Stimulated activated CD4-positive, alpha-beta T cell treated with anti-CD3 and anti-CD28 coated beads, Interleukin-4, amount 100 ng/mL, for 4 hours (primary cell): ENCODE data around the gene PLEKHN1.
"Not testable (repeated sequence)": the region's sequence is repeated elsewhere in the genome, so short reads cannot be mapped to it uniquely, and the experiment has no call there.

Source experiments
- DNase-seq, 2 experiments: peaks; one replicate each; pipeline ENCODE4 v3.0.0-alpha.2; 2020

Gene PLEKHN1

DNA sequence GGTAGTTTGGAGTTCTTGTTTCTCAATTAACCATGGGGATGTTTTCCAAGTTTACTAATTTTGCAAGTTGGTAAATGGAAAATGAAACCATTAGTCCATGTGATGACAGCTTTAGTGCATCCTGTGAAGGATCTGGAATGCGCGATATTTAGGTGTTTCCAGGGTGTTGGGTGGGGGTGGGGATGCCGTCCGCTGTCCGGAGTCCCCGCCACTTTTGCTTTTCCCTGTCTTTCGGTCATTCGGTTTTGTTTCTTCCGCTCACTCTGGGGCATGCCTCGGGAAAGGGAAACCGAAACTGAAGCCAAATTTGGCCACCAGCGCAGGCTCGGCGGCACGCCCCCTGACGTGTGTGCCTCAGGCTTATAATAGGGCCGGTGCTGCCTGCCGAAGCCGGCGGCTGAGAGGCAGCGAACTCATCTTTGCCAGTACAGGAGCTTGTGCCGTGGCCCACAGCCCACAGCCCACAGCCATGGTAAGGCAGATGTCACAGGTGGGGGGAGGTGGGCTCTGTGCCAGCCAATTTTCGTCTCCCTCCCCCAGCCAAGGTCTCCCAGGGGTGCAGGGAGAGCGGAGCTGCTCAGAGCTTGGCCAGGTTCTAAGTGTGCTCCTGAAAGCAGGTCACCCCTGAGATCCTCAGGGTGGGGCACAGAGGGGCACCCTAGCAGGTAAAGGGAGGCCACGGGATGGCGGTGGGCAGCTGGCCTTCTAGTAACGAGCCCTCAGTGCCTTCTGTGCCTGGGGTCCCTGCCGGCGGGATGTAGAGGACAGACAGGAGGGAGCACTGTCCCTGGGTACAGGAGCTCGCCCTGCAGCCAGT lies 47.0 kb downstream of the PLEKHN1 start, which contains the start of gene ISG15:
Gene ISG15, plus strand, starts transcription at position 393 of the 817 bp plus-strand sequence. Its CDS starts 77 bp downstream, at position 470.
- peak; percentile 76 to 91 for DNase-seq

DNA sequence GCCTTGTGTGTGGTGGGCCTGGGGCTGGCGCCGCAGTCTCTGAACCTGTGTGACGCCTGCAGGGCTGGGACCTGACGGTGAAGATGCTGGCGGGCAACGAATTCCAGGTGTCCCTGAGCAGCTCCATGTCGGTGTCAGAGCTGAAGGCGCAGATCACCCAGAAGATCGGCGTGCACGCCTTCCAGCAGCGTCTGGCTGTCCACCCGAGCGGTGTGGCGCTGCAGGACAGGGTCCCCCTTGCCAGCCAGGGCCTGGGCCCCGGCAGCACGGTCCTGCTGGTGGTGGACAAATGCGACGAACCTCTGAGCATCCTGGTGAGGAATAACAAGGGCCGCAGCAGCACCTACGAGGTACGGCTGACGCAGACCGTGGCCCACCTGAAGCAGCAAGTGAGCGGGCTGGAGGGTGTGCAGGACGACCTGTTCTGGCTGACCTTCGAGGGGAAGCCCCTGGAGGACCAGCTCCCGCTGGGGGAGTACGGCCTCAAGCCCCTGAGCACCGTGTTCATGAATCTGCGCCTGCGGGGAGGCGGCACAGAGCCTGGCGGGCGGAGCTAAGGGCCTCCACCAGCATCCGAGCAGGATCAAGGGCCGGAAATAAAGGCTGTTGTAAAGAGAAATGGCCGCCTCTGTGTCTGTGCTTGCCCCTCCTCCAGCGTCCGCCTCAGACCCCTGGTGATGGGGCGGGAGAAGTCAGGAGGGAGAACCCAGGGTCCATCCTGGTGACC lies 47.8 kb downstream of the PLEKHN1 start:
- no peak for DNase-seq

DNA sequence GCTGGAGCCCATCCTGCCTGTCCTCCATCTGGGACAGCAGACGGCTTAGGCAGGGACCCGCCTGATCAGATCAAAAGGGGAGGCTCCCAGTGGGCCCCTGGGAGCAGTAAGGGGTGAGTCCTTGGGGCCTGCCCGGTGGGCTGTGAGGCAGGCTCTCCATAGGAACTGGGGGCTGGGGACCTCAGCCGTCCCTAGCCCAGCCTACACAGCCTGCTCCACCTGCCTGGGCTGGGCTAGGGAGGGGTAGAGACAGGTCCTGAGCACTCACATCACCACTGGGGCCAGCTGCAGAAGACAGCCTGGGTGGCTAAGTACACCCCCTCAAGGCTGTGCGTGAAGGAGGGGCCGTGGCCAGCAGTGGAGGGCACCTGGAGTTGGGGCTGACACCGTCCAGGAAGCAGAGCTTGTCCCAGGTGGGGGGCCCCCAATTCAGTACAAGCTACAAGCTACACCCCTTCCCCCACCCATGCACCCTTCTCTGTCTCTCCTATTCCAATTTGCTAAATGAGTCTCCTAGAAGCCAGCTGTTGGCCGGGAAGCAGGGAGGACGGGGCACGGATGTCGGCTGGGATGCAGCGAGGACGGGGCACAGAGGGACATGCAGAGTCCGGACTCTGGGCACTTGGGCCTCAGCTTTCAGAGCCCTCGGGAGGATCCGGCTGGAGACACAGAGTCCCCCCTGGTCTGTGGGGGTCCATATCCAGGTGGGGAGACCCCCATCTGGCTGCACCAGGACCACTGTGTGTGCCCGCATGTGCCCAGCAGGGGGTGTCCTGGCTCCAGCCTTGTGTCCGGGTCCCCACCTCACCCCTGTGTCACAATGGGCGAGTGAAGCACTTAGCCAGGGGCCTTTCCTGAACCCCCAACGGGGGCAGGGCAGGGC lies 48.8 kb downstream of the PLEKHN1 start:
- DNase-seq = no peak

DNA sequence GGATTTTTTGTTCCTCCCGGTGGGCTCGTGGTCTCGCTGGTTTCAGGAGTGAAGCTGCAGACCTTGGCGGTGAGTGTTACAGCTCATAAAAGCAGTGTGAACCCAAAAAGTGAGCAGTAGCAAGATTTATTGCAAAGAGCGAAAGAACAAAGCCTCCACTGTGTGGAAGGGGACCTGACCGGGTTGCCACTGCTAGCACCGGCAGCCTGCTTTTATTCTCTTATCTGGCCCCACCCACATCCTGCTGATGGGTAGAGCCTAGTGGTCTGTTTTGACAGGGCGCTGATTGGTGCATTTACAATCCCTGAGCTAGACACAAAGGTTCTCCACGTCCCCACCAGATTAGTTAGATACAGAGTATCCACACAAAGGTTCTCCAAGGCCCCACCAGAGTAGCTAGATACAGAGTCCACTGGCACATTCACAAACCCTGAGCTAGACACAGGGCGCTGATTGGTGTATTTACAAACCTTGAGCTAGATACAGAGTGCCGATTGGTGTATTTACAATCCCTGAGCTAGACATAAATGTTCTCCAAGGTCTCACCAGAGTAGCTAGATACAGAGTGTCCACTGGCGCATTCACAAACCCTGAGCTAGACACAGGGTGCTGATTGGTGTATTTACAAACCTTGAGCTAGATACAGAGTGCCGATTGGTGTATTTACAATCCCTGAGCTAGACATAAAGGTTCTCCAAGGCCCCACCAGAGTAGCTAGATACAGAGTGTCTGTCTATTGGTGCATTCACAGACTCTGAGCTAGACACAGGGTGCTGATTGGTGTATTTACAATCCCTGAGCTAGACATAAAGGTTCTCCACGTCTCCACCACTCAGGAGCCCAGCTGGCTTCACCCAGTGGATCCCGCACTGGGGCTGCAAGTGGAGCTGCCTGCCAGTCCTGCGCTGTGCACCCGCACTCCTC lies 51.4 kb downstream of the PLEKHN1 start:
- not testable (repeated sequence) for DNase-seq

DNA sequence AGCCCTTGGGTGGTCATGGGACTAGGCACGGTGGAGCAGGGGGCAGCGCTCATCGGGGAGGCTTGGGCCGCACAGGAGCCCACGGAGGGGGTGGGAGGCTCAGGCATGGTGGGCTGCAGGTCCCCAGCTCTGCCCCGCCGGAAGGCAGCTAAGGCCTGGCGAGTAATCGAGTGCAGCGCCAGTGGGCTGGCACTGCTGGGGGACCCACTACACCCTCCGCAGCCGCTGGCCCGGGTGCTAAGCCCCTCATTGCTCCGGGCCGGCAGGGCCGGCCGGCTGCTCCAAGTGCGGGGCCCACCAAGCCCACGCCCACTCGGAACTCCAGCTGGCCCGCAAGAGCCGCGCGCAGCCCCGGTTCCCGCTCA lies 52.0 kb downstream of the PLEKHN1 start:
- DNase-seq = not testable (repeated sequence)

DNA sequence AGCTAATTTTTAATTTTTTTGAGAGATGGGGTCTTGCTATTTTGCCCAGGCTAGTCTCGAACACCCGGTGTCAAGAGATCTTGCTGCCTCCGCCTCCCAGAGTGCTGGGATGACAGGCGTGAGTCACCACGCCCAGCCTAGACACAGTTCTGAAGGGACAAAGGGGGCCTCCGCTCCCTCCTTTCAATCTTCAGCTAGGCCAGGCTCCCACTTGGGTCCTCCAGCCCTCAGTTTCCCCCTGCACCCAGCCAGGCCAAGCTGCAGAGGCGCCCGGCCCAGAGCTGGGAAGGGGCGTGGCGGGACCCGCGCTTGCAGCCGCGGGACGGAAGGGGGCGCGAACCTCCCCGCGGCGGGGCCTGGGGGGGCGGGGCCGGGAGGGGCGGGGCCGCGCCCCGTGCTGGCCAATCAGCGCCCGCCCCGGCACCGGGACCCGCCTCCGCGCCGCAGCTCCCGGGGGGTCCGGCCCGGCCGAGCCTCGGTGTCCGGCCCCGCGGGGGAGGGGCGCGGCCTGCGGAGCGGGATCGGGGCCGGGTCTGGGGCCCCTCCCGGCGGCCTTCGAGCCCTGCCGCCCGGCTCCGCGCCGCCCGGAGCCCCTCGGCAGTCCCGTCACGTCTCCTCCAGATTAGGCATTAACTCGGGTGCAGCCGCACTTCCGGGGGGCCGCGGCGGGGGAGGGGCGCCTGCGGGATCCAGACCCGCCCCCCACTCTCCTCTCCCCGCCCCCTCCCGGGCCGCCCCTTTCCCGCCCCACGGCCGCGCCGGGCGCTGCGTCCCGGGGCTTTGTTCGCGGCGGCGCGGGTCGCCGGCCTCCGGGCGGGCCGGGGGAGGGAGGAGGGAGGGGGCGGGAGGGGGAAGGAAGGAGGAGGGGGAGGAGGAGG lies 53.1 kb downstream of the PLEKHN1 start:
- DNase-seq = peak; percentile 72 to 82

DNA sequence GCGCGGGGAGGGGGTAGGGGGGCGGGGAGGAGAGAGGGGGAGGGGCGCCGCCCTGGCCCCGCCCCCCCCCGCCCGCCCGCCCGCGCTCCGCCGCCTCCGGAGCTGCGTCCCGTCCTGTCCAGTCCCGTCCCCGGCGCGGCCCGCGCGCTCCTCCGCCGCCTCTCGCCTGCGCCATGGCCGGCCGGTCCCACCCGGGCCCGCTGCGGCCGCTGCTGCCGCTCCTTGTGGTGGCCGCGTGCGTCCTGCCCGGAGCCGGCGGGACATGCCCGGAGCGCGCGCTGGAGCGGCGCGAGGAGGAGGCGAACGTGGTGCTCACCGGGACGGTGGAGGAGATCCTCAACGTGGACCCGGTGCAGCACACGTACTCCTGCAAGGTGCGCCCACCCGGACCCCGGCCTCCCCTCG lies 53.7 kb downstream of the PLEKHN1 start, which contains the start of gene AGRN:
Gene AGRN, plus strand, starts transcription at position 121 of the 405 bp plus-strand sequence. Its CDS starts 53 bp downstream, at position 174.
- DNase-seq = no peak

DNA sequence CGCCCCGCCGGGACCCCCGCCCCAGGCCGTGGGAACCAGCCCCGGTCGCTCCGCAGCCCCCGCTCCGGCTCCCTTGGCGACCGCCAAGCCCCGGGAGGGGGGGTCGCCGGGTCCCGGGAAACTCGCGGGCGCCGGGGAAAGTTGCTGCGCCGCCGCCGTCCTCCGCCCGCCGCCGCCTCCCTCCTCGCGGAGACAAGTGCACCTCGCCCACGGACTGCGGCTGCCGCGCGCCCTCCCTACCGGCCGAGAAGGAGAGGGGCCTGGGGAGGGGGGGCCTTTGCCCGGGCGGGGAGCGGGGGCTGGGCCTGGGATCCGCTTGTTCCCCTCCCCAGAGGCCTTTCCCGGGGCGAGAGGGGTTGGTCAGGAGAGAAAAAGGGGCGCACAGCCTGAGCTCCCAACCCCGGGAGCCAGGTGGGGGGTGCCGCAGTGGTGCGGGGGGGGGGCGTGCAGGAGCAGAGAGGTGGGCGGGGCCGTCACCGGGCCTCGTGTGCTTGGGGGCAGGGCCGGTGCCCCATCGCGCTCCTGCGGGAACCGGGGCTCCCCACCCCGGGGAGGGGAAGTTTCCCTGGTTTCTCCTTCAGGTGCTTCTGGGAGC lies 54.2 kb downstream of the PLEKHN1 start:
- DNase-seq = peak; percentile 46 to 65

DNA sequence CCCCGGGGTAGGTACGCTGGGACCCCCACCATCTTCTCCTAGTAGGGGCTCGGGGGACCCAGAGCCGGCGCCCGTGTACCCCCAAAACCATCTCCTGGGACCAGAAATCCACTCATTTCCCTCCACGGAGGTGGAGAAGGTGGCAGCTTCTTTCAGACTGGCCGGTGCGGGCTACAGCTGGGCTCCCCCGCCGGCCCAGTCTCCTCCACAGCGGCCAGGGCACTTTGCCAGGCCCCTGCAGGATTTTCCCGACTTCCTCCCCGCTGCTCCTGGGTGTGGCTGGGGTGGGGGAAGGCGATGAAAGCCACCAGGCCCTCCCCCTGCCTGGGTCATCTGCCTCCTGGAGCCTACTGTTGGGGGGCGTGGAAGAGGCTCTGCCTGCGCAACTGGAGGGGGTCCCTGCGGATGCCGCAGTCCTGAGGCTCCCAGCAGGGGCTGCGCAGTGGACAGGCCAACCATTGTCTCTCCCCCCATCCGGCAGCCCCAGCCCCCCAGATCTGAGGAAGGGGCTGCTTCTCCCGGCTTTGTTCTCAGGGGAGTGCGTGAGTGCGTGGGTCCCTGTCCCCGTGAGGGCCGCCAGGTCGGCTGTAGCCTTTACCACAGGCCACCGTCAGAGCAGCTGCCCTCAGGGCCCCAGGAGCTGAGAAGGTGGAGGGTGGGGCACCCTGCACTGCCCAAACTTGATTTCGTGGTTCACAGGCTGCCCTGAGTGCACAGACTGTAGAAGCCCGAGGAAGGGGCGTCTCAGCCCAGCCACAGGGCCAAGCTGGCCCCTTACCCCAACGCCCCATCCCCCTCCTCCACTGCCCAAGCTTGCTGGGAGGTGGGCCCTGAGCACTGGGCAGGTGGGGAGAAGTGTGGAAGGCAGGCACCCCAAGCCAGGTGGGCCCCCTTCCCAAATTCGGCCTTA lies 55.0 kb downstream of the PLEKHN1 start:
- DNase-seq = no peak

DNA sequence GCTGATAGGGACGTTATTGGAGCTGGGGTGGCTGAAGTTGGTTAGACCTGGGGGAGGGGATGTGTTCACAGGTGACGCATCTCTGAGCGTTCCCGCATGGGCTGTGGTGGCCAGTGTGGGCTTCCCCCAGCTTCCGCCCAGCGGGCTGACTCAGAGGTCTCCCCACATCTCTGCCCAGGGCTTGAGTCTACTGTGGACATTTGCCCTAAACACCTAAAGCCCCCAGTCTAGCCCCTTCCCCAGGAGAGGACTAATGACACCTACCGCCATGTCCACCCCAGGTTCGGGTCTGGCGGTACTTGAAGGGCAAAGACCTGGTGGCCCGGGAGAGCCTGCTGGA lies 55.6 kb downstream of the PLEKHN1 start:
- DNase-seq = no peak

DNA sequence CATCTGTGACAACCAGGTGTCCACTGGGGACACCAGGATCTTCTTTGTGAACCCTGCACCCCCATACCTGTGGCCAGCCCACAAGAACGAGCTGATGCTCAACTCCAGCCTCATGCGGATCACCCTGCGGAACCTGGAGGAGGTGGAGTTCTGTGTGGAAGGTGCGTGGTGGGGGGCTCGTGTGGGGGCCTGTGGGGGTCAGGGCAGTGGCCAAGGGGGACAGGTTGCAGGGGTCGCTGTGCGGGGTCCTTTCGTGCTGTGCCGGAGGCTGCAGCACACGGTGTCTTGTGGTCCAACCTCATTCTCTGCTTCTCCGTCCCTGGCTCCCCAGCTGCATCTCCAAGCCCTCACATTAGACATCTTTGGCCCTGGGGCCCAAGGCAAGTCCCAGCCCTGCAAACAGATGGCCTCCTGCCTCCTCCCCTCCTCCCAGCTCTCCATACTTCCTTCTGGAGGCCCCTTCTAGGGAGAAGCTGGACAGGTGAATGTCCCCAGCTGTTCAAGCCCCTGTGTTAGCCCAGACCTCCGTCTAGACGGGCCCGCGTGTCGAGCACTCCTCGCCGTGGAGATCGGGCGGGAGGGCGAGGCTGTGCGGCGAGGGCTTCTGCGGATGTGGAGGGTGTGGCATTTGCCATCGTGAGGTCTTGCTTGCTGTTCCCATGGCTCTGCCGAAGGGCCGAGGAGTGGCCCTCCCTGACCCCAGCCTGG lies 56.2 kb downstream of the PLEKHN1 start:
- DNase-seq = no peak

DNA sequence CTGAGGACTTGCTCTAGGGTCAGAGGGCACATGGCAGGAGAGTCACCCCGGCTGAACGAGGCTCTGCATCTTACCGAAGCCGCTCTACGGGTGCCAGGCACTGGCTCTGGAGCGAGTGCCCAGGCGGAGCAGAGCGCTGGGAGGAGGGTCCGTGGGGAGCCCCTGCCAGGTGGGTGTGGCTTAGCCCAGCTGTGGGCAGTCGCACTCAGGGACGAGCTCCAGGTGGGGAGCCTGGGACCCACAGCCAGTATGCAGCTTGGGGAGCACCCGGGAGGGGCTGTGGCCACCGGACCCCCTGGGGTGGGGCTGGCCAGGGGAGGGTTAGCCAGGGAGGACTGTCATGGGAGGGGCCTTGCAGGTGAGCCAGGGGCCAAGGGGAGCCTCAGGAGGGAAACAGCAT lies 57.4 kb downstream of the PLEKHN1 start:
- DNase-seq = no peak

DNA sequence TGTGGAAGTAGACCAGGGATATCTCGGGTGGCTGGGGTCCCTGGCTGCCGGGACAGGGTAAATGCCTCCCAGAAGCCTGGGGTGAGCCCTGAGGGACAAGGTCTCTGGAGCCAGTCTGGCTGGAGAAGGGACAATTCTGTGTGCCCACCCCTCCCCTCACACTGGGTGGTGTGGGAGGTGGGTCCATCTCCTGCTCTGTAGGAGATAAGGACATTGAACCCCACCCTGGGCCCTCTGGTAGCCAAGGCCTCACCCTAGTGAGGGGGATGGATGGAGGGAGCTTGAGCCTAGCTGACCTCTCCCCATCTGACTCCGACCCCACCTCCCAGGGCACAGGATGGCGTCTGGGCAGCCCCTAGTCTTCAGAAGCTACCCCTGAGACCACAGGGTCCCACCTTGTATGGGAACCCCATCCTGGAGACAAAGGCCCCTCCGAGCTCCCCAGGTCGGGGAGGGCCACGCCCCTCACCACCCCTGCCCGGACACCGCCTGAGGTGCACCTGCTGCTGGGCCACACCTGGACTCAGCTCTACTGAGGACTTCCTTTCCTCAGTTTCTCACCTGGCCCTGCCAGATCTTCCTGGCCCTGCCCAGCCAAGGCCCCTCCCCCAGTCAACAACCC lies 58.0 kb downstream of the PLEKHN1 start:
- DNase-seq = no peak

DNA sequence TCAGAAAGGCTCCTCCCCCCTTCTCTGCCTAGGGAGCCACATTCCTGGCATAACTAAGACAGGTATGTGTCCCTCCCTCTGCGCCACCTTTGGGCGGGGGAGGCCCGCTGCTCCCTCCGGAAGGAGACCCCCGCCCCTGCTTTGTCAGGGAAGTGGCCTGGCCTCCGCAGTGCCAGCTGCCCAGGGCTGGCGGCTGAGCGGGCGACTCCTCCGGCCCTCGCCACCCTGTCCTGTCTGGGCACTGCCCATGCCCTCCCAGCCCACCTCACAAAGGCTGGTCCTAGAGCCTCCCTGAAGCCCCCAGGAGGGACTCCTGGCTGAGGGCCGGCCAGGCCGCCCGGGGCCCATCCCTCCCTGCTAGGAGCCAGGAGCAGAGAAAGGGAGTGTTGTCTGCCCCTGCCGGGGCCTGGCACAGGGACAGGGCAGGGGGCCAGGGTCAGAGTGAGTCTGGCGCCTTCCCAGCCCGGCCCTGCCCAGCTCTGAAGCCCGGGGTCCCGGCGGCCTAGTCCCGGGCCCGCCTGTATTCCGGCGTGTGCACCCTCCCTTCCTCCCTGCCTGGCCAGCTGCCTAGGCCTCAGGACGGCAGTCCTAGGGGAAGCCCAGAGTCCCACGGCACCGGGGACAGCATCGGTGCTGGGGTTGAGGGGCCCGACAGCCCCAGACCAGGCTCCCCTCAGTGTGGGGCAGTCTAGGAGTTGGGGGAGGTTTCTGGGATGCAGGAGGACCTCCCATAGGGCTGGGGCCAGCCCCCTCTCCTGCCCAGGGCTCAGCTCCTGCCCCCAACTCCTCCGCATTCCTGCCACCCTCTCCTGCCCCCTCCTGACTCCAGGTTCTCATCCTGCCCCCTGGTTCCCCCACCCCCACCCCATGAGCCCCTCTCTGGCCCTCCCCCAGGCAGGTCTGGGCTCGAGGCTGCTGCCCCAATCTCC lies 58.8 kb downstream of the PLEKHN1 start:
- DNase-seq = no peak
